ENCODE measurements around the gene NCAM1. TPM values are rescaled to one million over a fixed set of nuclear protein-coding genes. Genes with fewer than 3 reads are reported as not detected.

NCAM1 gene
- total and polyA plus RNA-seq, 7 donors = 0.46 to 124 (median 64.2) TPM

GRCh38 chr11:112971827-112972226 is 10.6 kb downstream of the NCAM1 start:
- TF ChIP-seq EP300 (IDR thresholded peaks at IDR 0.05) (no peak), CTCF (IDR thresholded peaks at IDR 0.05) (no peak), POLR2A (IDR thresholded peaks at IDR 0.05) (no peak), POLR2AphosphoS5 (IDR thresholded peaks at IDR 0.05) (no peak)
- intact Hi-C loops (cut with DNase I) = no loop called here
- Histone ChIP-seq H3K9me3 (no peaks in the 10 kb centered on the region), H3K4me1 (peaks cover 0 to 14% (median 8%) of the 10 kb centered on the region in 4 donors), H3K27me3 (no peaks in the 10 kb centered on the region), H3K27ac (no peak overlapping the region), H3K36me3 (no peaks in the 10 kb centered on the region), H3K4me3 (no peak overlapping the region)
- WGBS, 2 donors = 89 to 92% methylated on average over 3 of the region's 3 CpGs
- no peak for DNase-seq

- TF ChIP-seq CTCF (IDR thresholded peaks at IDR 0.05) (no peak), POLR2A (IDR thresholded peaks at IDR 0.05) (no peak), POLR2AphosphoS5 (IDR thresholded peaks at IDR 0.05) (no peak), EP300 (IDR thresholded peaks at IDR 0.05) (no peak)
- Histone ChIP-seq H3K27ac (no peak overlapping the region), H3K9me3 (no peaks in the 10 kb centered on the region), H3K4me1 (peaks cover 0 to 15% (median 8%) of the 10 kb centered on the region in 4 donors), H3K4me3 (no peak overlapping the region), H3K36me3 (no peaks in the 10 kb centered on the region), H3K27me3 (no peaks in the 10 kb centered on the region)
- intact Hi-C loops (cut with DNase I) = no loop called here
- 54 to 77% methylated on average over 5 of the region's 5 CpGs for WGBS, 2 donors
- no peak for DNase-seq
Observed at GRCh38 chr11:112972399-112973145, 11.4 kb downstream of the NCAM1 start.

- TF ChIP-seq POLR2A (IDR thresholded peaks at IDR 0.05) = no peak
- no peak for TF ChIP-seq POLR2AphosphoS5 (IDR thresholded peaks at IDR 0.05)
- no peaks in the 10 kb centered on the region for H3K36me3 ChIP-seq
- no peak overlapping the region for H3K4me3 ChIP-seq
- intact Hi-C loops (cut with DNase I) = no loop called here
- no peak for DNase-seq
- H3K4me1 ChIP-seq = peaks cover 0 to 4% (median 0%) of the 10 kb centered on the region in 4 donors
- no peak overlapping the region for H3K27ac ChIP-seq
- H3K27me3 ChIP-seq = no peaks in the 10 kb centered on the region
- no peaks in the 10 kb centered on the region for H3K9me3 ChIP-seq
- WGBS, 2 donors = 48 to 76% methylated on average over 4 of the region's 4 CpGs
Observed at GRCh38 chr11:112975051-112975450, 13.8 kb downstream of the NCAM1 start.

DNA sequence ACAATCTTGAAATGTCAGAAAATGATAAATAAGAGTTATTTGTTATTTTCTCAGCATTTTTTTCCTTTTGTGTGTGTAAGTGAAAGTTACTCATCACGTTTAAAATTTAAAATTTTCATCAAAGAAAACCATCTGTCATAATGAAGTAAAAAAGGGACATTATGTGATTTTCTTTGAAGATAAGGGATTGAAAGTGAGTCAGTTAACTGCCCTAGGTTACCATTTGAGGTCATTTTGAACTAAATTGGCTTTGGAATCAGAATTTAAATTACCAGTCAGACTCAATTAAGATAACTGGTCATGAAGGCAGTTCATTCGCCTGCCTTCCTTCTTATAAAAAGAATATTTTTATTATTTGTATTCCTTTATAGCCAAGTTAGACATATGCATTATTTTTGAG is 14.3 kb downstream of the NCAM1 start:
- 70 to 84% methylated on average over 2 of the region's 2 CpGs for WGBS, 2 donors
- Histone ChIP-seq H3K27me3 (no peaks in the 10 kb centered on the region), H3K27ac (no peak overlapping the region), H3K4me3 (no peak overlapping the region), H3K9me3 (no peaks in the 10 kb centered on the region), H3K4me1 (peaks cover 0 to 4% (median 0%) of the 10 kb centered on the region in 4 donors), H3K36me3 (no peaks in the 10 kb centered on the region)
- TF ChIP-seq POLR2A (IDR thresholded peaks at IDR 0.05) (no peak), EP300 (IDR thresholded peaks at IDR 0.05) (no peak), CTCF (IDR thresholded peaks at IDR 0.05) (no peak), POLR2AphosphoS5 (IDR thresholded peaks at IDR 0.05) (no peak)
- intact Hi-C loops (cut with DNase I) = no loop called here
- DNase-seq = no peak

- Histone ChIP-seq H3K27ac (no peak overlapping the region), H3K9me3 (no peaks in the 10 kb centered on the region), H3K4me1 (peaks cover 0 to 8% (median 0%) of the 10 kb centered on the region in 4 donors), H3K36me3 (no peaks in the 10 kb centered on the region), H3K4me3 (no peak overlapping the region), H3K27me3 (no peaks in the 10 kb centered on the region)
- intact Hi-C loops (cut with DNase I) = no loop called here
- no peak for TF ChIP-seq EP300 (IDR thresholded peaks at IDR 0.05)
- TF ChIP-seq POLR2AphosphoS5 (IDR thresholded peaks at IDR 0.05) = peak in 3 of 4 donors; percentile 14 to 27 (median 22)
- 11 to 23% methylated on average over 1 of the region's 1 CpG for WGBS, 2 donors
- DNase-seq = peak; percentile 65
Observed at GRCh38 chr11:112977755-112978154, 16.5 kb downstream of the NCAM1 start.

Data from sigmoid colon (tissue), 7 donors.